ENCODE data around the gene NFIL3. TPM values are rescaled to one million over a fixed set of nuclear protein-coding genes. Genes with fewer than 3 reads are reported as not detected.

NFIL3 gene
- total RNA-seq, 2 experiments from 2014 or later = 18.5 to 19.2 TPM

DNA sequence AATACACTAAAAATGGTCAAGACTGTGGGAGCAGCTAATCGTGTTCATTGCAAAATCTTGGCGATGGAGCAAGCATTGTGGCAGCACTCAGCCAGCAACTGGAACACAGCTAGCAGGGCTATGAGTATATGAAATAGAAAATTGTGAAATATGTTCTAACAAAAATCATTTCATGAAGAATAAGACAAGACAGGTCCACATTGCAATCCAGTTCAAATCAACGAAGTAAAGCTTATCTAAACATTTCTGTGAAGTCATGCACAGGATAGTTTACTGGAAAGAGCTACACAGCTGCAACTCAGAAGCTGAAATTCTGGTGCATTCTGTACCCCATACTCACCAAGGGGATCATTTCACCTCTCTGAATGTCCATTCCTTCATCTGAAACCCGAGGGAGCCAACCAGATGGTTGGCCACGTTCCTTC is 5.3 kb upstream of the NFIL3 start:
- H3K27me3 Mint-ChIP-seq = peaks cover 12% of the 10 kb centered on the region
- DNase-seq = no peak
- H3K4me1 Mint-ChIP-seq = peaks cover 32% of the 10 kb centered on the region
- H3K36me3 Mint-ChIP-seq = no peaks in the 10 kb centered on the region
- no peak overlapping the region for H3K27ac Mint-ChIP-seq
- POLR2A ChIA-PET = no interaction called here
- H3K9me3 Mint-ChIP-seq = no peaks in the 10 kb centered on the region
- ATAC-seq (ENCODE audit: low read depth) = no peak
- H3K4me3 Mint-ChIP-seq = no peak overlapping the region

GRCh38 chr9:91428436-91428835 is 4.8 kb upstream of the NFIL3 start:
- Mint-ChIP-seq H3K9me3 (no peaks in the 10 kb centered on the region), H3K4me3 (no peak overlapping the region), H3K4me1 (peaks cover 32% of the 10 kb centered on the region), H3K27ac (no peak overlapping the region), H3K36me3 (no peaks in the 10 kb centered on the region), H3K27me3 (peaks cover 10% of the 10 kb centered on the region)
- POLR2A ChIA-PET = no interaction called here
- ATAC-seq (ENCODE audit: low read depth) = no peak
- DNase-seq = no peak

GRCh38 chr9:91427873-91428272 is 4.2 kb upstream of the NFIL3 start:
- no peak for DNase-seq
- H3K4me1 Mint-ChIP-seq = peaks cover 29% of the 10 kb centered on the region
- H3K36me3 Mint-ChIP-seq = no peaks in the 10 kb centered on the region
- no peak overlapping the region for H3K27ac Mint-ChIP-seq
- POLR2A ChIA-PET = no interaction called here
- no peak overlapping the region for H3K4me3 Mint-ChIP-seq
- ATAC-seq (ENCODE audit: low read depth) = no peak
- H3K9me3 Mint-ChIP-seq = no peaks in the 10 kb centered on the region
- H3K27me3 Mint-ChIP-seq = peaks cover 6% of the 10 kb centered on the region

- DNase-seq = no peak
- H3K36me3 Mint-ChIP-seq = peaks cover 5% of the 10 kb centered on the region
- no peak for ATAC-seq (ENCODE audit: low read depth)
- H3K9me3 Mint-ChIP-seq = no peaks in the 10 kb centered on the region
- POLR2A ChIA-PET = interaction anchor here (0.6 to 4.0 kb wide), 5 partner anchors 326 to 511 kb away, joined by 3 to 20 read pairs (median 7); no protein-coding TSS in a partner anchor
- peaks cover 35% of the 10 kb centered on the region for H3K4me1 Mint-ChIP-seq
- H3K27ac Mint-ChIP-seq = no peak overlapping the region
- H3K4me3 Mint-ChIP-seq = no peak overlapping the region
- H3K27me3 Mint-ChIP-seq = peaks cover 4% of the 10 kb centered on the region
Measured at GRCh38 chr9:91426123-91426745, 2.6 kb upstream of the NFIL3 start.

DNA sequence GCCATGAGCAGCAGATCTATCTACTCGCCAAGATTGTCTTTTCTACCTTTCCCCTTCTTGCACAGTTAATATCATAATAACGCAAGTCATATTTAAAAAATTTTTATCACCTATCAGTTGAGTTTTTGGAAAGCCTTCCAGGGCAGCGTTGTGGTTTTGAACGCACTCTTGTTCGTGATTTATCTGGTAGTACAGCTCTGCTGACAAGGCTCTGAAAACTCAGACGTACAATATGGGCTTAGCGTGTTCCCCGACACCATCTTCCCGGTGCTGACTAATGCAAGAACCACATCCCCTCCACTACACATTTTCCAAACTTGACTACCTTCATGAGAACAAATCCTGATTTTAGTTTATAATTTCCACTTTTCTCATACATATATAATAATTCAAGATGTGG is 1.6 kb upstream of the NFIL3 start:
- POLR2A ChIA-PET = interaction anchor here (1.5 to 4.0 kb wide), 5 partner anchors 233 to 510 kb away, joined by 5 to 20 read pairs (median 7); no protein-coding TSS in a partner anchor
- no peak for DNase-seq

DNA sequence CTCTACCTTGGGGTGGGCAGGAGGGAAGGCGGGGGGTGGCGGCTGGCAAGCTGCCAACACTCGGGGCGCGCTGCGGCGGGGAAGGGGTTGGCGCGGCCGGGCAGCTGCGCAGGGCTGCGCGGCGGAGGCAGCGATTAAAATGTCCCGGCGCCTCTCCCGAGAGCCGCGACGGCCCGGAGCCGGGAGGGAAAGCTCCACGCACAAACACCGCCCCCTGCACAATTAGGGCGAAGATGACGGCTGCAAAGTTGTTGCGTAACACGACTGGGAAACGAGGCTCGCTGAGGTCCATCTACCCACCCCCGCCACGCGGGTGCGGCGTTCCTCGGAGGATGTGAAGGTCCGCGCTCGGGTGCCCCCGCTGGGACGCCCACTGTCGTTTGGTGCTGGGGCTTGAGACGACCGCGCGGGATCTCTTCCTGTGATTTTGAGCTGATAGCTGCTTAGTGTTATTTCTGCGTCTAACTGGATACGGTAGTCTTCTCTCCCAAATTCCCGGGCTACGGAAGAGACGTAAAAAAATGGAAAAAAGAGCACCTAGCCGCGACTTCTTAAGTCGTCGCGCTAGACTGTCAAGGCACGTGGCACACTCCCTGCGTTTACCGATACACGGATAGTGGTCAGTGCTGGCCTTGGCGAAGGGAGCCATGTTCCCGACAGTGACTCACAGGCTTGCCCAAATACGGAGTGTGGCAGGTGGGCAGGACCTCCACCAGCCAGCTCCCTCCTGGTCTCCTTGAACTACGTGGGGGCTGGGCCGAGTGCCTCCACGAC is 958 bp upstream of the NFIL3 start:
- peaks cover 9% of the 10 kb centered on the region for H3K27me3 Mint-ChIP-seq
- H3K9me3 Mint-ChIP-seq = no peaks in the 10 kb centered on the region
- POLR2A ChIA-PET = interaction anchor here (0.8 to 4.0 kb wide), 13 partner anchors 9 to 509 kb away, joined by 3 to 20 read pairs (median 5); partner anchors contain the start of gene AUH
- H3K4me3 Mint-ChIP-seq = peak overlapping the region; percentile 87
- DNase-seq = peak; percentile 75
- H3K4me1 Mint-ChIP-seq = peaks cover 45% of the 10 kb centered on the region
- peak; percentile 15 for ATAC-seq (ENCODE audit: low read depth)
- peak overlapping the region; percentile 81 for H3K27ac Mint-ChIP-seq
- H3K36me3 Mint-ChIP-seq = peaks cover 10% of the 10 kb centered on the region

More for the DNA sequence above, 1.6 kb upstream of the NFIL3 start:
- ATAC-seq (ENCODE audit: low read depth) = no peak
- Mint-ChIP-seq H3K27ac (peak overlapping the region; percentile 81), H3K27me3 (peaks cover 7% of the 10 kb centered on the region), H3K4me1 (peaks cover 39% of the 10 kb centered on the region), H3K9me3 (no peaks in the 10 kb centered on the region), H3K4me3 (peak overlapping the region; percentile 87), H3K36me3 (peaks cover 8% of the 10 kb centered on the region)

DNA sequence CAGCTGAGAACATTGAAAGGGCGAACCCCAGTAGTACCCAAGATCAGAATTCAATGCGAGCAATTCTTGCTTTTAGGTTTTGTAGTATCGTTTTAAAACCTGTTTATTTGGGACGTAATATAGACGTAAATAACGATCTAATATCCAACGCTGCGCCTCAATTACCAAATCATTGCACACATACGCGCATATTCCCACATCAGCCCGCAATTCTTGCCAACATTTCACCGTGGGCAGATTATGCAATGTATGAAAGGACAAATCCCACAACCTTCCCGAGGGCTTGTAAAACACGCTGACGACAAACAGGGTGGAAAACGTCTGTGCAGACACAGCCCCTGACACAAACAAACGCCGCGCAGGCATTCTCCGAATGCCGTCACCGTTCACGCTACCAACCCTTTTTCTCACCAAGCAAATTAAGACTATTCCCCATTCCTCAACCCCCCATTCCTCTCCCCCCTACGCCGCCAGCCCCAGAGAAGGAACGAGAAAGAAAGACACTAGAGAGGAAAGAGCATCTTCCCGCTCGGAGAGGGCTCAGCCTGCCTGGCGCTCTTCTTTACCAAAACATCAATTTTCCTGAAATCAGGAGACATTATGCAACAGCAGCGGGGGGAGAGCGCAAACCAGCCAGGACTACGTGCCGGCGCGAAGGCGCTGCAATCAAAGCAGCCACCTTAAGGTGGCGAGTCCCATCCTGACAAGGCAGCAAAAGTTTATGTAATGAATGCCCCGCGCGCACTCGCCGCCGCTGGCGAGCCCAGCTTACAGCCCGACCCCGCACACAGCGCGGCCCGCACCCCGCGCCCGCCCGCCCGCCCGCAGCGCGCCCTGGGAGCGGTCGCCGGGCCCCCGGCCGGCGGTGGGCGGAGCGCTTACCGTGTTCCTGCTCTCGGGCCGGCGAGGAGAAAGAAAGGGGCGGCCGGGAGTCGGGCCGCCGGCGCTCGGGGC is 597 bp downstream of the NFIL3 start:
- Mint-ChIP-seq H3K27ac (peak overlapping the region; percentile 77), H3K9me3 (no peaks in the 10 kb centered on the region), H3K36me3 (peaks cover 10% of the 10 kb centered on the region), H3K4me1 (peaks cover 47% of the 10 kb centered on the region), H3K27me3 (peaks cover 7% of the 10 kb centered on the region), H3K4me3 (peak overlapping the region; percentile 90)
- DNase-seq (peak; percentile 79), ATAC-seq (ENCODE audit: low read depth) (peak; percentile 48)
- POLR2A ChIA-PET = interaction anchor here (0.5 to 4.0 kb wide), 9 partner anchors 8 to 508 kb away, joined by 3 to 20 read pairs (median 6); partner anchors contain the start of gene AUH

DNA sequence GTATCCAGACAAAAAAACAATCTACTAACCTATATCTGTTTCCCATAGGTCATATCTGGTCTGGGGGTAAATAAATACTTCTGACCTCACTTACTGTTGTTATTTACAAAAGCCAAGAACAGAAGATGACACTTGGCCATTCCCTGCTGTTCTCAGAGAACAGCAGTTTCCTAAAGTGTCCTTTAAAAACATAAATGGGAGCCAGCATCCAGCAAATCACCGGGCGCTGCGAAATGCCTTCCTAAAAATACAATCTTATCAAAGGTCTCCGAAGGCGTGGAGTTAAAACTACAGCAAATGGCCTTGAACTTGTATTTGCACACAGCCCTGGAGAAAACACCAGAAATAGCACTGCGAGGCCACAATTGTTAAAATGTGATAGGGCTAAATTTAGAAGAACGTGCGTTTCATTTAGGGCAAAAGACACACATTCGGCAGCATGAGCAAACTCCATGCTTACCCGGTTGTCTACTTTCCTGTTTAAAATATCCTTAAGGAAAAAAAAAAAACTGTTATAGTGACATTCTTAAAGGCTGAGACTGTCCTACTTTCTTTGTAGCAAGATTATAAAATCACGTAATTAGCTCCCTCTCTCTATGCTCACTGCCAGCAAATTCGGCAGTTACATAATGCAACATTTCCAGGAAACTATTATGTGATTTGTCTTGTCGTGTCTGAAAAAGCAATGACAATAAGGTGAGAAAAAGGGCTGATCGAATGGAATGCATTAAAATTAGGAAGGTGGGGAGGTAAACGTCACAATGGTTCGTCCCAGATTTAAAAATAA is 1.5 kb downstream of the NFIL3 start:
- Mint-ChIP-seq H3K9me3 (no peaks in the 10 kb centered on the region), H3K27me3 (peaks cover 5% of the 10 kb centered on the region), H3K36me3 (peaks cover 10% of the 10 kb centered on the region), H3K4me1 (peaks cover 46% of the 10 kb centered on the region), H3K4me3 (peak overlapping the region; percentile 90), H3K27ac (peak overlapping the region; percentile 77)
- DNase-seq (no peak), ATAC-seq (ENCODE audit: low read depth) (no peak)
- POLR2A ChIA-PET = interaction anchor here (1.1 to 1.7 kb wide), 2 partner anchors 257 to 270 kb away, joined by 3 to 4 read pairs; no protein-coding TSS in a partner anchor

GRCh38 chr9:91421128-91421765 is 2.4 kb downstream of the NFIL3 start:
- POLR2A ChIA-PET = interaction anchor here (1.1 to 1.7 kb wide), 2 partner anchors 257 to 269 kb away, joined by 3 to 4 read pairs; no protein-coding TSS in a partner anchor
- Mint-ChIP-seq H3K36me3 (peaks cover 13% of the 10 kb centered on the region), H3K4me3 (peak overlapping the region; percentile 90), H3K4me1 (peaks cover 47% of the 10 kb centered on the region), H3K27ac (peak overlapping the region; percentile 17), H3K27me3 (peaks cover 5% of the 10 kb centered on the region), H3K9me3 (no peaks in the 10 kb centered on the region)
- DNase-seq = peak; percentile 54
- no peak for ATAC-seq (ENCODE audit: low read depth)

DNA sequence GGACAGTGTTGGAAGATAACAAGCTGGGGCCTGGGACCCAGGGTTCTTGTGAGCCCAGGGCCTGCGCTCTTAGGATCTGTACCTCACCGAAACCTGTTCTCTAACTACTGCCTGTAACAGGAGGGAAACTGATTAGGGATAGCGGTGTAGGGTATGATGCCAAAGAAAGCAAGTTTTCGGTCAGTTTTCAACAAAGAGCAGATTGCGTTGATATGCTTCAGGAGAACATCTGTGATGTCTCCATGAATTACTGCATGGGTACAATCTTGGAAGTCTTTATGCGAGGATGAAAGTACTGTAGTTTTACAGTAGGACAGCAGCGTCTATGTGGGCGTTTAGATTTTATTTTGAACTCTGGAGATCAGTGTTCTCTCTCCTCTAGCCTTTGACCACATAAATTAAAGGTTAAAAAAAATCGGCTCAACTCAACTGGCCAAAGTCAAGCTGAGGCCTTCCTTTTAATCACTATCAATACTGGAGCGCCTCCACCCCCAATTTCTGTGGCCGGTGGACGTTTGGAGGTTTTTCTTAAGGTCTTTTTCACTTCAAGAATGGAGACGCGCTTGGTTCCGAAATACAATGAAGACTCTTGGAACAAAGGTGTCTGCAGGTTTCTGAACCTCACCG is 3.0 kb downstream of the NFIL3 start:
- H3K9me3 Mint-ChIP-seq = no peaks in the 10 kb centered on the region
- H3K27me3 Mint-ChIP-seq = peaks cover 5% of the 10 kb centered on the region
- ATAC-seq (ENCODE audit: low read depth) (no peak), DNase-seq (no peak)
- H3K27ac Mint-ChIP-seq = peak overlapping the region; percentile 30
- peaks cover 14% of the 10 kb centered on the region for H3K36me3 Mint-ChIP-seq
- peak overlapping the region; percentile 68 for H3K4me3 Mint-ChIP-seq
- H3K4me1 Mint-ChIP-seq = peaks cover 46% of the 10 kb centered on the region
- POLR2A ChIA-PET = interaction anchor here (1.7 kb wide), 1 partner anchor 256 kb away, joined by 4 read pairs; no protein-coding TSS in a partner anchor

Measured in activated naive CD8-positive, alpha-beta T cell treated with anti-CD3 and anti-CD28 coated beads, Interleukin-2, amount 10 ng/mL, durations not matched to agents 7 days and 5 days (primary cell).